KMS-11 (cell line): ENCODE data around the gene HIVEP1.

Source experiments
- H2AFZ ChIP-seq: fragments of 200-600 bp; sonication (generic); 2 replicates; pipeline ENCODE4 v1.6.1; 2016; ENCODE audit warnings: antibody characterized with exemption, mixed run types, low read depth
- H3K27ac ChIP-seq: fragments of 200-600 bp; sonication (generic); 2 replicates; pipeline ENCODE4 v1.6.1; 2016; ENCODE audit warnings: mild to moderate bottlenecking, mixed run types
- H3K27me3 ChIP-seq: fragments of 200-600 bp; sonication (generic); 2 replicates; pipeline ENCODE4 v1.6.1; 2017; ENCODE audit warnings: mild to moderate bottlenecking, low read depth, mixed run types, moderate library complexity; ENCODE audit not compliant: insufficient read depth
- H3K36me3 ChIP-seq: fragments of 200-600 bp; sonication (generic); 2 replicates; pipeline ENCODE4 v1.6.1; 2017; ENCODE audit warnings: mild to moderate bottlenecking, mixed run types; ENCODE audit not compliant: insufficient read depth
- H3K4me1 ChIP-seq: fragments of 200-600 bp; sonication (generic); 2 replicates; pipeline ENCODE4 v1.6.1; 2016; ENCODE audit warnings: mild to moderate bottlenecking, low read depth, mixed run types; ENCODE audit not compliant: poor library complexity, severe bottlenecking
- H3K4me2 ChIP-seq: fragments of 200-600 bp; sonication (generic); 2 replicates; pipeline ENCODE4 v1.7.0; 2016; ENCODE audit warnings: mild to moderate bottlenecking, mixed run types
- H3K4me3 ChIP-seq: fragments of 200-600 bp; sonication (generic); IDR thresholded peaks from 2 replicates; pipeline ENCODE4 v1.6.1; 2017; ENCODE audit warnings: low read depth, low read length, mixed read lengths; ENCODE audit not compliant: insufficient read depth
- H3K79me2 ChIP-seq: fragments of 200-600 bp; sonication (generic); 2 replicates; pipeline ENCODE4 v1.6.1; 2016; ENCODE audit warnings: low read depth, mixed run types; ENCODE audit not compliant: insufficient read depth
- H3K9ac ChIP-seq: fragments of 200-600 bp; sonication (generic); 2 replicates; pipeline ENCODE4 v1.6.1; 2016; ENCODE audit warnings: mild to moderate bottlenecking, mixed run types
- H4K20me1 ChIP-seq: fragments of 200-600 bp; sonication (generic); 2 replicates; pipeline ENCODE4 v1.6.1; 2016; ENCODE audit warnings: mild to moderate bottlenecking, mixed run types; ENCODE audit not compliant: insufficient read depth
- TF ChIP-seq, protein P1 (sequence below): fragments of 200-600 bp; sonication (generic); conservative IDR thresholded peaks from 2 replicates; pipeline ENCODE4 v1.6.1; 2017; ENCODE audit warnings: low read depth, mild to moderate bottlenecking, antibody characterized with exemption, low read length, moderate library complexity, mixed read lengths

HIVEP1 gene

DNA sequence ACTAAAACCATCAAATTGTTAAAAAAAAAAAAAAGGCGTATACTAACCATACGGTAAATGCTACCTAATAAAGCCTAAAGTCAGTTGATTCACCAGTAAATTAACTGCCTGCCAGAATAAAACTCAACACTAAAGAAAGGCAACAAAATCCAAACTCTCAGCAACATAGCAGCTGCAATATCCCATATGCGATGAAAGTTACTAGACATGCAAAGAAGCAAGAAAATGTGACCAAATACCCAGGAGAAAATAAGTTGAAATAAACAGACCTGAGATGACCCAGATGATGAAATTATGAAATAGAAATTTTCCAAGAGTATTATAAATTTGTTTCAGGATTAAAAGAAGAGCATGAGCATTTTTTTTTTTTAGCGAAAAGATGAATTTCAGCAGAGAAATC, 174.4 kb downstream of the HIVEP1 start:
- Histone ChIP-seq H4K20me1 (no peaks in the 10 kb centered on the region), H3K4me3 (no peak overlapping the region), H3K36me3 (no peaks in the 10 kb centered on the region), H3K79me2 (no peaks in the 10 kb centered on the region), H2AFZ (no peak overlapping the region), H3K4me2 (no peak overlapping the region), H3K4me1 (no peaks in the 10 kb centered on the region), H3K27me3 (no peaks in the 10 kb centered on the region), H3K27ac (no peak overlapping the region), H3K9ac (no peak overlapping the region)
- TF ChIP-seq, protein P1, sequence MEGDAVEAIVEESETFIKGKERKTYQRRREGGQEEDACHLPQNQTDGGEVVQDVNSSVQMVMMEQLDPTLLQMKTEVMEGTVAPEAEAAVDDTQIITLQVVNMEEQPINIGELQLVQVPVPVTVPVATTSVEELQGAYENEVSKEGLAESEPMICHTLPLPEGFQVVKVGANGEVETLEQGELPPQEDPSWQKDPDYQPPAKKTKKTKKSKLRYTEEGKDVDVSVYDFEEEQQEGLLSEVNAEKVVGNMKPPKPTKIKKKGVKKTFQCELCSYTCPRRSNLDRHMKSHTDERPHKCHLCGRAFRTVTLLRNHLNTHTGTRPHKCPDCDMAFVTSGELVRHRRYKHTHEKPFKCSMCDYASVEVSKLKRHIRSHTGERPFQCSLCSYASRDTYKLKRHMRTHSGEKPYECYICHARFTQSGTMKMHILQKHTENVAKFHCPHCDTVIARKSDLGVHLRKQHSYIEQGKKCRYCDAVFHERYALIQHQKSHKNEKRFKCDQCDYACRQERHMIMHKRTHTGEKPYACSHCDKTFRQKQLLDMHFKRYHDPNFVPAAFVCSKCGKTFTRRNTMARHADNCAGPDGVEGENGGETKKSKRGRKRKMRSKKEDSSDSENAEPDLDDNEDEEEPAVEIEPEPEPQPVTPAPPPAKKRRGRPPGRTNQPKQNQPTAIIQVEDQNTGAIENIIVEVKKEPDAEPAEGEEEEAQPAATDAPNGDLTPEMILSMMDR = no peak

DNA sequence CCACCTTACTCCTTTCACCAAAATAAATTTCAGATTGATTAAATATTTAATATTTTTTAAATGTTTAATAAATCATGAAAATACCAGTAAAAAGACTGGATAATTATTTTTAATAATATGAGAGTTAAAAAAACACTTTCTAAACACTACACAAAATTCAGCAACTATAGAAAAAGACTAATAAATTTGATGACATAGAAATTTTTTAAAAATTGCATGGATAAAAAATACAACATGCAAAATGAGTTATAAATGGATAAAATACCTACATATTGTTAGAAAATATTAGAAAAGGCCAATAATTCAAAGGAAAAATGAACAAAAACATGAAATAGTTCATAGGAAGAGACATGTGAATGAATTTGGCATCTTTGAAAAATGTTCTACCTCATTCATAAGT, 177.0 kb downstream of the HIVEP1 start:
- TF ChIP-seq, protein P1 = no peak
- H3K27me3 ChIP-seq = no peaks in the 10 kb centered on the region
- H2AFZ ChIP-seq = no peak overlapping the region
- no peak overlapping the region for H3K4me3 ChIP-seq
- H3K79me2 ChIP-seq = no peaks in the 10 kb centered on the region
- H3K4me1 ChIP-seq = no peaks in the 10 kb centered on the region
- H3K4me2 ChIP-seq = no peak overlapping the region
- H3K36me3 ChIP-seq = no peaks in the 10 kb centered on the region
- H3K27ac ChIP-seq = no peak overlapping the region
- no peaks in the 10 kb centered on the region for H4K20me1 ChIP-seq
- no peak overlapping the region for H3K9ac ChIP-seq

DNA sequence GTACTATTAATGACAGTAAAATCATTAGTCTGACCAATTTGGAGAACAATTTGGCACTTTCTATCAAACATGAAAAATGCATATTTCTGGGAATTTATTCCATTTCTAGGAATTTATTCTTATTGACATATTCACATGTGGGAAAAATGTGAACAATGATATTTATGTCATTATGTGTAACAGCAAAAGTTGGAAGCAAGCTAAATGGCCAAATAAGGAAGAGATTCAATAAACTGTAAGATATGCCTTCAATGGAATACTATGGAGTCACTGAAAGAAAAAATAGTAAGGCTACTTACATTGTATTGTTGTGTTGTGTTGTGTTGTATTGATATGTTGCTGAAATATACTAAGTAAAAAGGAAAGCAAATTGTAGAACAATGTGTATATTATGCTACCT, 177.5 kb downstream of the HIVEP1 start:
- H3K4me2 ChIP-seq = no peak overlapping the region
- TF ChIP-seq, protein P1 = no peak
- H3K4me1 ChIP-seq = no peaks in the 10 kb centered on the region
- H3K4me3 ChIP-seq = no peak overlapping the region
- no peak overlapping the region for H2AFZ ChIP-seq
- no peaks in the 10 kb centered on the region for H4K20me1 ChIP-seq
- H3K36me3 ChIP-seq = no peaks in the 10 kb centered on the region
- no peak overlapping the region for H3K27ac ChIP-seq
- no peaks in the 10 kb centered on the region for H3K79me2 ChIP-seq
- H3K27me3 ChIP-seq = no peaks in the 10 kb centered on the region
- no peak overlapping the region for H3K9ac ChIP-seq

DNA sequence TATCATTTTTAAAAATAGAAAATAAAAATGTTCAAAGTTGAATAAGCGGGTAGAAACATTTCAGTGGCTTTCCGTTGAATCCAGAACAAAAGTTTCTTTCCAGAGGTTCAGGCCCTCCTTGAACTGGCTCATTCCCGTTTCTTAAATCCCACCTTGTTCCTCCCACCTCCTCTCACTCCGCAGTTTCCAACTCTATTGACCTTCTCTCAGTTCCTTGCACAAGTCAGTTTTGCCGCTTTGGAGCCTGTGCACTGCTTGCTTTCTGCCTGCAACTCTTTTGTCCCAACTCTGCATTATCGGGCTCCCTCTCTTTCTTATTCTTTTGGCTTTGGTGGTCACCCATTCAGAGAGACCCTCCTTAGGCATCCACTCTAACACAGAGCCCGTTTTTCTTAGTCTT, 178.1 kb downstream of the HIVEP1 start:
- TF ChIP-seq, protein P1 = no peak
- Histone ChIP-seq H4K20me1 (no peaks in the 10 kb centered on the region), H3K4me3 (no peak overlapping the region), H3K79me2 (no peaks in the 10 kb centered on the region), H3K27ac (no peak overlapping the region), H3K4me1 (no peaks in the 10 kb centered on the region), H3K4me2 (no peak overlapping the region), H3K36me3 (no peaks in the 10 kb centered on the region), H3K27me3 (no peaks in the 10 kb centered on the region), H3K9ac (no peak overlapping the region), H2AFZ (no peak overlapping the region)
